GM23338 (cell line): ENCODE measurements around the gene EPB41L4A. TPM values are rescaled to one million over a fixed set of nuclear protein-coding genes. Genes with fewer than 3 reads are reported as not detected.

Source experiments
- ATAC-seq: fragments of 200-7000 bp; cut with Tn5 transposase; 3 replicates; pipeline ENCODE4 v1.9.1; 2020
- DNase-seq: peaks from one replicate; pipeline ENCODE4 v3.0.0-alpha.2; 2015; ENCODE audit warnings: low spot score
- H2AFZ ChIP-seq: fragments of 200-600 bp; sonication (generic); 2 replicates; pipeline ENCODE4 v1.8.0; 2016; ENCODE audit warnings: antibody characterized with exemption, mild to moderate bottlenecking, moderate library complexity
- H3F3A ChIP-seq: fragments of 200-600 bp; sonication (generic); replicated peaks from 2 replicates; pipeline ENCODE4 v1.8.0; 2017; ENCODE audit warnings: antibody characterized with exemption, mixed run types, low read depth
- H3K27ac ChIP-seq: fragments of 200-600 bp; sonication (generic); 2 replicates; pipeline ENCODE4 v1.6.1; 2016; ENCODE audit warnings: low read depth
- H3K27me3 ChIP-seq: fragments of 200-600 bp; sonication (generic); 2 replicates; pipeline ENCODE4 v1.8.0; 2016; ENCODE audit warnings: mild to moderate bottlenecking, mixed run types, moderate library complexity; ENCODE audit not compliant: insufficient read depth
- H3K36me3 ChIP-seq: fragments of 200-600 bp; sonication (generic); 2 replicates; pipeline ENCODE4 v1.8.0; 2016; ENCODE audit warnings: mild to moderate bottlenecking; ENCODE audit not compliant: insufficient read depth
- H3K4me1 ChIP-seq: fragments of 200-600 bp; sonication (generic); 2 replicates; pipeline ENCODE4 v1.8.0; 2016; ENCODE audit warnings: mild to moderate bottlenecking, moderate library complexity; ENCODE audit not compliant: insufficient read depth
- H3K4me2 ChIP-seq: fragments of 200-600 bp; sonication (generic); 2 replicates; pipeline ENCODE4 v1.7.1; 2017; ENCODE audit warnings: mixed run types
- H3K4me3 ChIP-seq: fragments of 200-600 bp; sonication (generic); 2 replicates; pipeline ENCODE4 v1.6.1; 2016; ENCODE audit warnings: mixed run types
- H3K79me2 ChIP-seq: fragments of 200-600 bp; sonication (generic); replicated peaks from 2 replicates; pipeline ENCODE4 v1.8.0; 2017; ENCODE audit warnings: mild to moderate bottlenecking; ENCODE audit not compliant: insufficient read depth
- H3K9me2 ChIP-seq: fragments of 200-600 bp; sonication (generic); 2 replicates; pipeline ENCODE4 v1.8.0; 2017; ENCODE audit not compliant: insufficient read depth
- H4K20me1 ChIP-seq: fragments of 200-600 bp; sonication (generic); replicated peaks from 2 replicates; pipeline ENCODE4 v1.8.0; 2017; ENCODE audit warnings: mild to moderate bottlenecking; ENCODE audit not compliant: insufficient read depth
- H3K27ac Mint-ChIP-seq: 2 replicates; pipeline ENCODE4 v1.8.0; 2020; ENCODE audit warnings: inconsistent platforms, mild to moderate bottlenecking, moderate library complexity, mixed read lengths
- H3K27me3 Mint-ChIP-seq: 3 replicates; pipeline ENCODE4 v1.8.0; 2022; ENCODE audit warnings: low read depth, mild to moderate bottlenecking, moderate library complexity, mixed read lengths, inconsistent platforms; ENCODE audit not compliant: insufficient read depth, poor library complexity
- H3K36me3 Mint-ChIP-seq: 3 replicates; pipeline ENCODE4 v1.8.0; 2021; ENCODE audit warnings: low read depth, mild to moderate bottlenecking, inconsistent platforms, moderate library complexity, mixed read lengths
- H3K4me1 Mint-ChIP-seq: 3 replicates; pipeline ENCODE4 v1.8.0; 2020; ENCODE audit warnings: mild to moderate bottlenecking, inconsistent platforms, mixed read lengths
- H3K4me3 Mint-ChIP-seq: 3 replicates; pipeline ENCODE4 v1.8.0; 2021; ENCODE audit warnings: moderate library complexity, mild to moderate bottlenecking, inconsistent platforms, mixed read lengths
- H3K9me3 Mint-ChIP-seq: 3 replicates; pipeline ENCODE4 v1.8.0; 2020; ENCODE audit warnings: moderate library complexity, mild to moderate bottlenecking, inconsistent platforms, mixed read lengths
- EZH2 ChIP-seq: fragments of 200-600 bp; sonication (generic); IDR thresholded peaks from one replicate; pipeline ENCODE4 v1.8.0; 2017; ENCODE audit warnings: antibody characterized with exemption, mild to moderate bottlenecking, low read depth; ENCODE audit not compliant: unreplicated experiment
- JUNB ChIP-seq: IDR thresholded peaks from one replicate; pipeline ENCODE4 v1.6.1; 2016; ENCODE audit warnings: antibody characterized with exemption; ENCODE audit not compliant: unreplicated experiment
- NANOG ChIP-seq: IDR thresholded peaks from 2 replicates; pipeline ENCODE4 v1.6.1; 2016; ENCODE audit warnings: antibody characterized with exemption, borderline replicate concordance
- POLR2AphosphoS5 ChIP-seq: IDR thresholded peaks from 2 replicates; pipeline ENCODE4 v1.6.1; 2016; ENCODE audit warnings: antibody characterized with exemption, low read depth
- REST ChIP-seq: IDR thresholded peaks from one replicate; pipeline ENCODE4 v1.6.1; 2018; ENCODE audit warnings: antibody characterized with exemption; ENCODE audit not compliant: unreplicated experiment
- STAT1 ChIP-seq: IDR thresholded peaks from one replicate; pipeline ENCODE4 v1.6.1; 2016; ENCODE audit warnings: antibody characterized with exemption; ENCODE audit not compliant: unreplicated experiment
- ZNF114 ChIP-seq: fragments of 250-450 bp; sonication (Bioruptor Pico); IDR thresholded peaks from 2 replicates; pipeline ENCODE4 v1.5.0; 2020; ENCODE audit warnings: mild to moderate bottlenecking, moderate library complexity
- ZNF331 ChIP-seq: fragments of 250-450 bp; sonication (Bioruptor Pico); IDR thresholded peaks from 2 replicates; pipeline ENCODE4 v1.5.0; 2020; ENCODE audit warnings: low read depth, mild to moderate bottlenecking, moderate library complexity
- polyA plus RNA-seq: library from polyadenylated mRNA; unstranded; fragments of >200 nt; fragmentation: Nextera tagmentation; extraction: Ambion mirVana; gene quantifications from 2 replicates; pipeline ENCODE4 v1.2.1, GENCODE V29; 2016
- total RNA-seq: library from RNA; depleted of rRNA; stranded (reverse); fragments of >200 nt; shearing (Covaris generic); gene quantifications from 2 replicates; pipeline ENCODE4 v1.2.3, GENCODE V29; 2014
- TF ChIP-seq, protein P1 (sequence below): fragments of 250-450 bp; sonication (Bioruptor Pico); IDR thresholded peaks from 2 replicates; pipeline ENCODE4 v1.5.0; 2020; ENCODE audit warnings: mild to moderate bottlenecking, moderate library complexity
- TF ChIP-seq, protein P2 (sequence below), 2 experiments: fragments of 200-600 bp in 1 of 2; sonication (generic) in 1 of 2; conservative IDR thresholded peaks; 2 replicates each; pipeline versions ENCODE4 v1.5.1 to v1.6.1; 2016 to 2017; ENCODE audit warnings: antibody characterized with exemption in 2 of 2, low read depth in 2 of 2, mild to moderate bottlenecking in 2 of 2, moderate library complexity in 1 of 2

The EPB41L4A gene
- total and polyA plus RNA-seq, 2 experiments from 2014 or later = 5.7 to 6.0 TPM

DNA sequence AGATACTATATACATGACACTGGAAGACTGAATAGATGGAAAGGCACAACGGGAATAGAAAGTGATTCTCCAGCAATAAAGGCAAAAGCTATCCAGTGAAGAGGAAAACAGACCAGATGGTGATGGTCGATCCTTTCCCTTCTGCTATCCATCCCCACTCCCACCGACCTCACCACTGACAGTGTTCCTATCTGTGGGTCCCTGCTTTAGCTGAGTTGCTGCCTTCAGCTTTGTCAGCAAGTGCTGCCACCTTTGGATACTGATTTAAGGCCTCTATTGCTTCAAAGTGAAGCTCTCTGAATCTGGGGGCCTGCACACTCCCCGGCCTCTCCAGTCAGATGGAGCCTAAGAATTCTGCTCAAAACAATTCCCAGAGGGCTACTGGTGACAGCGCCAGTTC lies 32.3 kb downstream of the EPB41L4A start:
- H3K4me3 ChIP-seq = no peak overlapping the region
- Mint-ChIP-seq H3K4me1 (peaks cover 19% of the 10 kb centered on the region; the same call in 2 of the 3 replicates), H3K27me3 (no peaks in the 10 kb centered on the region), H3K9me3 (no peaks in the 10 kb centered on the region), H3K36me3 (no peaks in the 10 kb centered on the region), H3K27ac (no peak overlapping the region), H3K4me3 (no peak overlapping the region)
- no peaks in the 10 kb centered on the region for H3K9me2 ChIP-seq
- no peak overlapping the region for H3K4me2 ChIP-seq
- DNase-seq (no peak), ATAC-seq (no peak)
- no peaks in the 10 kb centered on the region for H3F3A ChIP-seq
- TF ChIP-seq, protein P1, sequence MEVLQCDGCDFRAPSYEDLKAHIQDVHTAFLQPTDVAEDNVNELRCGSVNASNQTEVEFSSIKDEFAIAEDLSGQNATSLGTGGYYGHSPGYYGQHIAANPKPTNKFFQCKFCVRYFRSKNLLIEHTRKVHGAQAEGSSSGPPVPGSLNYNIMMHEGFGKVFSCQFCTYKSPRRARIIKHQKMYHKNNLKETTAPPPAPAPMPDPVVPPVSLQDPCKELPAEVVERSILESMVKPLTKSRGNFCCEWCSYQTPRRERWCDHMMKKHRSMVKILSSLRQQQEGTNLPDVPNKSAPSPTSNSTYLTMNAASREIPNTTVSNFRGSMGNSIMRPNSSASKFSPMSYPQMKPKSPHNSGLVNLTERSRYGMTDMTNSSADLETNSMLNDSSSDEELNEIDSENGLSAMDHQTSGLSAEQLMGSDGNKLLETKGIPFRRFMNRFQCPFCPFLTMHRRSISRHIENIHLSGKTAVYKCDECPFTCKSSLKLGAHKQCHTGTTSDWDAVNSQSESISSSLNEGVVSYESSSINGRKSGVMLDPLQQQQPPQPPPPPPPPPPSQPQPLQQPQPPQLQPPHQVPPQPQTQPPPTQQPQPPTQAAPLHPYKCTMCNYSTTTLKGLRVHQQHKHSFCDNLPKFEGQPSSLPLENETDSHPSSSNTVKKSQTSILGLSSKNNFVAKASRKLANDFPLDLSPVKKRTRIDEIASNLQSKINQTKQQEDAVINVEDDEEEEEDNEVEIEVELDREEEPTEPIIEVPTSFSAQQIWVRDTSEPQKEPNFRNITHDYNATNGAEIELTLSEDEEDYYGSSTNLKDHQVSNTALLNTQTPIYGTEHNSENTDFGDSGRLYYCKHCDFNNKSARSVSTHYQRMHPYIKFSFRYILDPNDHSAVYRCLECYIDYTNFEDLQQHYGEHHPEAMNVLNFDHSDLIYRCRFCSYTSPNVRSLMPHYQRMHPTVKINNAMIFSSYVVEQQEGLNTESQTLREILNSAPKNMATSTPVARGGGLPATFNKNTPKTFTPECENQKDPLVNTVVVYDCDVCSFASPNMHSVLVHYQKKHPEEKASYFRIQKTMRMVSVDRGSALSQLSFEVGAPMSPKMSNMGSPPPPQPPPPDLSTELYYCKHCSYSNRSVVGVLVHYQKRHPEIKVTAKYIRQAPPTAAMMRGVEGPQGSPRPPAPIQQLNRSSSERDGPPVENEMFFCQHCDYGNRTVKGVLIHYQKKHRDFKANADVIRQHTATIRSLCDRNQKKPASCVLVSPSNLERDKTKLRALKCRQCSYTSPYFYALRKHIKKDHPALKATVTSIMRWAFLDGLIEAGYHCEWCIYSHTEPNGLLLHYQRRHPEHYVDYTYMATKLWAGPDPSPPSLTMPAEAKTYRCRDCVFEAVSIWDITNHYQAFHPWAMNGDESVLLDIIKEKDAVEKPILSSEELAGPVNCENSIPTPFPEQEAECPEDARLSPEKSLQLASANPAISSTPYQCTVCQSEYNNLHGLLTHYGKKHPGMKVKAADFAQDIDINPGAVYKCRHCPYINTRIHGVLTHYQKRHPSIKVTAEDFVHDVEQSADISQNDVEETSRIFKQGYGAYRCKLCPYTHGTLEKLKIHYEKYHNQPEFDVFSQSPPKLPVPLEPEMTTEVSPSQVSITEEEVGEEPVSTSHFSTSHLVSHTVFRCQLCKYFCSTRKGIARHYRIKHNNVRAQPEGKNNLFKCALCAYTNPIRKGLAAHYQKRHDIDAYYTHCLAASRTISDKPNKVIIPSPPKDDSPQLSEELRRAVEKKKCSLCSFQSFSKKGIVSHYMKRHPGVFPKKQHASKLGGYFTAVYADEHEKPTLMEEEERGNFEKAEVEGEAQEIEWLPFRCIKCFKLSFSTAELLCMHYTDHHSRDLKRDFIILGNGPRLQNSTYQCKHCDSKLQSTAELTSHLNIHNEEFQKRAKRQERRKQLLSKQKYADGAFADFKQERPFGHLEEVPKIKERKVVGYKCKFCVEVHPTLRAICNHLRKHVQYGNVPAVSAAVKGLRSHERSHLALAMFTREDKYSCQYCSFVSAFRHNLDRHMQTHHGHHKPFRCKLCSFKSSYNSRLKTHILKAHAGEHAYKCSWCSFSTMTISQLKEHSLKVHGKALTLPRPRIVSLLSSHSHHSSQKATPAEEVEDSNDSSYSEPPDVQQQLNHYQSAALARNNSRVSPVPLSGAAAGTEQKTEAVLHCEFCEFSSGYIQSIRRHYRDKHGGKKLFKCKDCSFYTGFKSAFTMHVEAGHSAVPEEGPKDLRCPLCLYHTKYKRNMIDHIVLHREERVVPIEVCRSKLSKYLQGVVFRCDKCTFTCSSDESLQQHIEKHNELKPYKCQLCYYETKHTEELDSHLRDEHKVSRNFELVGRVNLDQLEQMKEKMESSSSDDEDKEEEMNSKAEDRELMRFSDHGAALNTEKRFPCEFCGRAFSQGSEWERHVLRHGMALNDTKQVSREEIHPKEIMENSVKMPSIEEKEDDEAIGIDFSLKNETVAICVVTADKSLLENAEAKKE (CRISPR knock-in tag) = no peak
- no peak for TF ChIP-seq ZNF331 (CRISPR knock-in tag)
- TF ChIP-seq JUNB = no peak
- TF ChIP-seq REST = no peak
- no peak for TF ChIP-seq EZH2
- TF ChIP-seq STAT1 = no peak
- no peak for TF ChIP-seq POLR2AphosphoS5
- TF ChIP-seq, protein P2, sequence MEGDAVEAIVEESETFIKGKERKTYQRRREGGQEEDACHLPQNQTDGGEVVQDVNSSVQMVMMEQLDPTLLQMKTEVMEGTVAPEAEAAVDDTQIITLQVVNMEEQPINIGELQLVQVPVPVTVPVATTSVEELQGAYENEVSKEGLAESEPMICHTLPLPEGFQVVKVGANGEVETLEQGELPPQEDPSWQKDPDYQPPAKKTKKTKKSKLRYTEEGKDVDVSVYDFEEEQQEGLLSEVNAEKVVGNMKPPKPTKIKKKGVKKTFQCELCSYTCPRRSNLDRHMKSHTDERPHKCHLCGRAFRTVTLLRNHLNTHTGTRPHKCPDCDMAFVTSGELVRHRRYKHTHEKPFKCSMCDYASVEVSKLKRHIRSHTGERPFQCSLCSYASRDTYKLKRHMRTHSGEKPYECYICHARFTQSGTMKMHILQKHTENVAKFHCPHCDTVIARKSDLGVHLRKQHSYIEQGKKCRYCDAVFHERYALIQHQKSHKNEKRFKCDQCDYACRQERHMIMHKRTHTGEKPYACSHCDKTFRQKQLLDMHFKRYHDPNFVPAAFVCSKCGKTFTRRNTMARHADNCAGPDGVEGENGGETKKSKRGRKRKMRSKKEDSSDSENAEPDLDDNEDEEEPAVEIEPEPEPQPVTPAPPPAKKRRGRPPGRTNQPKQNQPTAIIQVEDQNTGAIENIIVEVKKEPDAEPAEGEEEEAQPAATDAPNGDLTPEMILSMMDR (conservative IDR thresholded peaks at IDR 0.05; ENCODE audit: low read depth in 2 of 2) = no peak; a peak in 1 of 4 replicates
- TF ChIP-seq ZNF114 (CRISPR knock-in tag) = no peak
- no peak for TF ChIP-seq NANOG
- no peak overlapping the region for H3K27ac ChIP-seq
- no peaks in the 10 kb centered on the region for H3K27me3 ChIP-seq
- no peaks in the 10 kb centered on the region for H3K79me2 ChIP-seq
- H3K4me1 ChIP-seq = no peaks in the 10 kb centered on the region
- H2AFZ ChIP-seq = no peak overlapping the region
- H4K20me1 ChIP-seq = no peaks in the 10 kb centered on the region
- no peaks in the 10 kb centered on the region for H3K36me3 ChIP-seq
